H1 (cell line): ENCODE results near the gene ARL2BP. TPM values are rescaled to one million over a fixed set of nuclear protein-coding genes. Genes with fewer than 3 reads are reported as not detected.

Experiments used
- CTCF ChIA-PET: fragments of 300-600 bp; sonication (Branson Sonifier 250); formaldehyde crosslinking; loops from one replicate; lab custom pipeline; 2021; ENCODE audit not compliant: partially characterized antibody; lab: Charles Lee
- POLR2A ChIA-PET: fragments of 300-600 bp; sonication (Branson Sonifier 250); formaldehyde crosslinking; loops from one replicate; lab custom pipeline; 2021; ENCODE audit warnings: inconsistent platforms; ENCODE audit not compliant: partially characterized antibody; lab: Charles Lee
- DNase-seq, 2 experiments: peaks; one replicate each; pipeline versions ENCODE4 v3.0.0 to v3.0.0-alpha.2; 2010 to 2022; ENCODE audit warnings: low spot score in 2 of 2, low read depth in 1 of 2, mixed read lengths in 1 of 2
- FAIRE-seq: peaks from 2 replicates; lab custom pipeline; 2011; peaks lifted over from hg19 to GRCh38; lab: Jason Lieb, UNC
- H2AFZ ChIP-seq: 2 replicates; pipeline ENCODE4 v1.8.1; 2012; ENCODE audit warnings: low read length, inconsistent platforms
- H2AK5ac ChIP-seq: 2 replicates; pipeline ENCODE4 v1.6.1; 2013; ENCODE audit warnings: low read depth, low read length
- H2BK120ac ChIP-seq: replicated peaks from 2 replicates; pipeline ENCODE3; 2013; ENCODE audit warnings: low read depth, low read length, inconsistent platforms
- H2BK12ac ChIP-seq: 2 replicates; pipeline ENCODE4 v1.6.1; 2013; ENCODE audit warnings: low read depth, low read length
- H2BK15ac ChIP-seq: 2 replicates; pipeline ENCODE4 v1.6.1; 2013; ENCODE audit warnings: low read length
- H2BK20ac ChIP-seq: 2 replicates; pipeline ENCODE4 v1.6.1; 2013; ENCODE audit warnings: low read length
- H2BK5ac ChIP-seq: 2 replicates; pipeline ENCODE4 v1.6.1; 2013; ENCODE audit warnings: low read depth, low read length
- H3K14ac ChIP-seq: 2 replicates; pipeline ENCODE4 v1.6.1; 2013; ENCODE audit warnings: inconsistent platforms; ENCODE audit not compliant: insufficient read length
- H3K18ac ChIP-seq: 2 replicates; pipeline ENCODE4 v1.6.1; 2013; ENCODE audit warnings: low read length; ENCODE audit errors: extremely low read depth
- H3K23ac ChIP-seq: 2 replicates; pipeline ENCODE4 v1.6.1; 2013; ENCODE audit warnings: inconsistent platforms; ENCODE audit not compliant: insufficient read length
- H3K23me2 ChIP-seq: 2 replicates; pipeline ENCODE4 v1.6.1; 2013; ENCODE audit warnings: low read depth, low read length
- H3K27ac ChIP-seq: 2 replicates; pipeline ENCODE4 v1.6.1; 2011; ENCODE audit warnings: low read depth, low read length, inconsistent platforms
- H3K27me3 ChIP-seq, 4 experiments: replicated peaks in 1 of 4; 1 replicate in 1 of 4; 2 replicates in 3 of 4; pipeline versions ENCODE4 v1.6.1 to v1.8.1; 2011 to 2013; ENCODE audit warnings: low read length in 3 of 4, mild to moderate bottlenecking in 3 of 4, inconsistent platforms in 2 of 4, mixed read lengths in 2 of 4, moderate library complexity in 1 of 4; ENCODE audit not compliant: control insufficient read depth in 3 of 4, insufficient read depth in 3 of 4; ENCODE audit errors: extremely low read depth in 1 of 4
- H3K36me3 ChIP-seq, 4 experiments: 2 replicates each; pipeline versions ENCODE4 v1.6.1 to v1.8.1; 2011 to 2013; ENCODE audit warnings: mild to moderate bottlenecking in 4 of 4, low read length in 3 of 4, moderate library complexity in 2 of 4, control low read depth in 1 of 4, inconsistent platforms in 1 of 4; ENCODE audit not compliant: insufficient read depth in 4 of 4, control insufficient read depth in 2 of 4
- H3K4ac ChIP-seq: replicated peaks from 2 replicates; pipeline ENCODE3; 2013; ENCODE audit warnings: low read length, low read depth, mixed read lengths, inconsistent platforms; ENCODE audit not compliant: insufficient read length
- H3K4me1 ChIP-seq, 4 experiments: replicated peaks in 1 of 4; 1 replicate in 1 of 4; 2 replicates in 3 of 4; pipeline versions ENCODE4 v1.6.1 to v1.8.1; 2011 to 2013; ENCODE audit warnings: low read length in 3 of 4, inconsistent platforms in 2 of 4, mixed read lengths in 1 of 4; ENCODE audit not compliant: insufficient read depth in 4 of 4, control insufficient read depth in 3 of 4
- H3K4me2 ChIP-seq, 2 experiments: 2 replicates each; pipeline versions ENCODE4 v1.6.1 to v1.8.1; 2011 to 2013; ENCODE audit warnings: low read depth in 2 of 2, low read length in 2 of 2, control low read depth in 1 of 2, inconsistent platforms in 1 of 2, mild to moderate bottlenecking in 1 of 2; ENCODE audit not compliant: insufficient read depth in 1 of 2
- H3K4me3 ChIP-seq, 4 experiments: fragments of 200-600, 300-600 bp in 1 of 4; sonication (generic), shearing (Covaris generic), sonication (Bioruptor Twin) in 1 of 4; 2 replicates each; pipeline versions ENCODE4 v1.5.1 to v1.8.1; 2011 to 2016; ENCODE audit warnings: low read length in 4 of 4, low read depth in 3 of 4, control low read depth in 2 of 4, inconsistent platforms in 2 of 4, mild to moderate bottlenecking in 2 of 4, mixed read lengths in 1 of 4, moderate library complexity in 1 of 4; ENCODE audit not compliant: insufficient read depth in 2 of 4; ENCODE audit errors: extremely low read depth in 1 of 4
- H3K56ac ChIP-seq: replicated peaks from 2 replicates; pipeline ENCODE3; 2013; ENCODE audit warnings: low read depth, mild to moderate bottlenecking, mixed read lengths, low read length, inconsistent platforms; ENCODE audit not compliant: insufficient read length
- H3K79me1 ChIP-seq: 2 replicates; pipeline ENCODE4 v1.6.1; 2013; ENCODE audit warnings: low read depth, low read length, control low read depth
- H3K79me2 ChIP-seq, 2 experiments: 2 replicates each; pipeline versions ENCODE4 v1.6.1 to v1.8.1; 2012 to 2013; ENCODE audit warnings: low read length in 2 of 2, mild to moderate bottlenecking in 2 of 2, inconsistent platforms in 1 of 2; ENCODE audit not compliant: insufficient read depth in 2 of 2, control insufficient read depth in 1 of 2
- H3K9ac ChIP-seq, 4 experiments: replicated peaks in 1 of 4; 1 replicate in 1 of 4; 2 replicates in 3 of 4; pipeline versions ENCODE4 v1.6.1 to v1.8.1; 2011 to 2013; ENCODE audit warnings: low read depth in 3 of 4, low read length in 3 of 4, control low read depth in 2 of 4, mild to moderate bottlenecking in 2 of 4, moderate library complexity in 2 of 4, inconsistent platforms in 1 of 4; ENCODE audit errors: extremely low read depth in 1 of 4
- H3K9me3 ChIP-seq, 2 experiments: 2 replicates each; pipeline versions ENCODE4 v1.6.1 to v1.8.1; 2012 to 2013; ENCODE audit warnings: mild to moderate bottlenecking in 2 of 2, moderate library complexity in 2 of 2, control low read depth in 1 of 2, inconsistent platforms in 1 of 2, low read depth in 1 of 2, low read length in 1 of 2, mixed read lengths in 1 of 2; ENCODE audit not compliant: insufficient read depth in 2 of 2
- H4K20me1 ChIP-seq, 2 experiments: replicated peaks in 1 of 2; 2 replicates each; pipeline versions ENCODE3 to v1.8.1; 2011 to 2013; ENCODE audit warnings: inconsistent platforms in 2 of 2, low read length in 2 of 2, mild to moderate bottlenecking in 1 of 2; ENCODE audit not compliant: insufficient read depth in 2 of 2, control insufficient read depth in 1 of 2
- H4K5ac ChIP-seq: 2 replicates; pipeline ENCODE4 v1.6.1; 2013; ENCODE audit warnings: low read length, low read depth, mixed read lengths, inconsistent platforms; ENCODE audit not compliant: insufficient read length
- H4K8ac ChIP-seq: 2 replicates; pipeline ENCODE4 v1.8.0; 2013; ENCODE audit warnings: mild to moderate bottlenecking, moderate library complexity, low read length, inconsistent platforms; ENCODE audit not compliant: insufficient read depth; ENCODE audit errors: extremely low read depth
- H4K91ac ChIP-seq: replicated peaks from 2 replicates; pipeline ENCODE3; 2013; ENCODE audit warnings: low read length, mixed read lengths, inconsistent platforms; ENCODE audit not compliant: insufficient read length
- FOSL1 ChIP-seq: IDR thresholded peaks from 2 replicates; pipeline ENCODE4 v1.6.1; 2011; ENCODE audit warnings: mild to moderate bottlenecking, low read depth, low read length, moderate library complexity; ENCODE audit not compliant: insufficient read depth
- GABPA ChIP-seq: IDR thresholded peaks from 2 replicates; pipeline ENCODE4 v1.6.1; 2011; ENCODE audit warnings: mild to moderate bottlenecking, low read length, moderate library complexity, borderline replicate concordance; ENCODE audit not compliant: insufficient read depth
- PHF8 ChIP-seq: fragments of 200-600 bp; sonication (generic); conservative IDR thresholded peaks from 2 replicates; pipeline ENCODE4 v1.7.1; 2012; ENCODE audit warnings: low read depth, mild to moderate bottlenecking, inconsistent platforms, low read length, moderate library complexity
- RAD21 ChIP-seq, 2 experiments: IDR thresholded peaks in 1 of 2; conservative IDR thresholded peaks in 1 of 2; 2 replicates each; pipeline ENCODE4 v1.6.1; 2011; ENCODE audit warnings: low read depth in 2 of 2, low read length in 2 of 2, improper control_type of control experiment in 1 of 2, inconsistent platforms in 1 of 2, mild to moderate bottlenecking in 1 of 2, moderate library complexity in 1 of 2
- RNF2 ChIP-seq: fragments of 200-900, 300-1000 bp; sonication (generic); IDR thresholded peaks from 2 replicates; pipeline ENCODE4 v1.7.1; 2016; ENCODE audit warnings: borderline replicate concordance, low read depth, mild to moderate bottlenecking, antibody characterized with exemption, low read length; ENCODE audit not compliant: poor library complexity, severe bottlenecking; ENCODE audit errors: missing control alignments
- SP2 ChIP-seq: IDR thresholded peaks from 2 replicates; pipeline ENCODE4 v1.6.1; 2012; ENCODE audit warnings: mild to moderate bottlenecking, low read length, inconsistent platforms
- WGBS, 2 experiments: shearing (Covaris generic) in 1 of 2; methylation state at CpG; one replicate each; pipeline versions ENCODE4 v1.1.6 to v1.1.7; 2013 to 2015; ENCODE audit warnings: low lambda C conversion rate in 2 of 2, mixed read lengths in 2 of 2, inconsistent platforms in 1 of 2, low coverage in 1 of 2, missing lambda C conversion rate in 1 of 2; ENCODE audit not compliant: insufficient replicate concordance in 2 of 2, insufficient coverage in 1 of 2, insufficient read length in 1 of 2; ENCODE audit errors: extremely low coverage in 1 of 2, missing lambda C conversion rate in 1 of 2; 5-methylcytosine and 5-hydroxymethylcytosine counted together
- polyA plus RNA-seq, 7 experiments: library from polyadenylated mRNA; depleted of rRNA in 3 of 7; stranded (reverse) in 5 of 7; unstranded in 2 of 7; fragments of >200 nt in 5 of 7; fragments of 200-250 nt in 2 of 7; gene quantifications; 1 replicate in 5 of 7; 2 replicates in 1 of 7; 4 replicates in 1 of 7; pipeline versions ENCODE4 v1.2.1 to v1.2.3, GENCODE V29; 2011 to 2013; ENCODE audit warnings: missing spikeins in 2 of 7, mixed read lengths in 2 of 7
- total RNA-seq: library from RNA; stranded (reverse); fragmentation: NEBNext Ultra II Directional; extraction: Animal tissue kit (Norgen Biotek cat#: 25700); gene quantifications from 2 replicates; pipeline ENCODE4 v1.2.1, GENCODE V29; 2021
- TF ChIP-seq, protein P1 (sequence below): IDR thresholded peaks from 2 replicates; pipeline ENCODE4 v1.6.1; 2011; ENCODE audit warnings: low read depth, mild to moderate bottlenecking, low read length; ENCODE audit not compliant: insufficient read depth

ARL2BP gene
- total and polyA plus RNA-seq, 2 of the 8 experiments (the other 6 are each of a cell fraction or from before 2014, with no cell fraction given) = 13.6 to 18.3 TPM

DNA sequence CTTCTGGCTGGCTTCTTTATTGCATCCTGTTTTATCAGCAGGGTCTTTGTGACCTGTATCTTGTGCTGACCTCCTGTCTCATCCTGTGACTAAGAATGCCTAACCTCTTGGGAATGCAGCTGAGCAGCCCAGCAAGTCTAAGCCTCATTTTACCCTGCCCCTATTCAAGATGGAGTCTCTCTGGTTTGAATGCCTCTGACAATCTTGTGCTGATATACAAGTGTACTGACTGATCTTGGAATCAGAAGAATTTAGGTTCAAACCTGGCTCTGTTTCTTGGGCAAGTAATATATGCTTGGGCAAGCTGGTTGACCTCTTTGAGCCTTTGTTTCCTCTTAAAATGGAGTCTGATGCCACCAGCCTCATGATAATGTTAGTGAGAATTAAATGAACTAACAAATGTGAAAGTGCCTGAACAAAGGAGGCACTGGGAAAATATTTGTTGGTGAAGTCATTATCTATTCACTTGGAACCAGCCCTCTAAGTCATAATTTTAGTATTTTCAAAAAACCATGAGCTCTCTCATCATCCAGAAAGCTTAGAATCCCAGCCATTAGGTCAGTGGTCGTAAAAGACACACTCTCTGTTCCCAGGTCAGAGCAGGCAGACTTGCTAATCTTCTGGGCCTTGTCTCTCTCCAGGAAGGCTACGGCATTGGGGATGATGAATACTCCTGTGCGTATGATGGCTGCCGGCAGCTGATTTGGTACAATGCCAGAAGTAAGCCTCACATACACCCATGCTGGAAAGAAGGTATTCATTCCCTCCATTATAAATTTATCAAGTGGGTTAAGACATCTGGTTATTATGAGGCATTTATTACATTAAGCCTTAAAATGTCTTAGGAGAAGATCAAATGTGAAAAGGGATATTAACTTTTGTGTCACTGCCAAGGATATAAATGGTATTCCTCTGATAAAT, 18.1 kb upstream of the ARL2BP start:
- H2BK5ac ChIP-seq = no peak overlapping the region
- H4K8ac ChIP-seq = no peak overlapping the region
- H3K4me2 ChIP-seq = no peak overlapping the region
- H2BK15ac ChIP-seq = no peak overlapping the region
- no peak overlapping the region for H3K23ac ChIP-seq
- H2AFZ ChIP-seq = no peak overlapping the region
- no peak overlapping the region for H3K4me3 ChIP-seq
- H3K9ac ChIP-seq = no peak overlapping the region
- H3K4ac ChIP-seq = no peak overlapping the region
- no peak overlapping the region for H3K27ac ChIP-seq
- H3K79me2 ChIP-seq = no peaks in the 10 kb centered on the region
- H2AK5ac ChIP-seq = no peak overlapping the region
- no peak for DNase-seq
- H3K27me3 ChIP-seq = no peaks in the 10 kb centered on the region
- no peak overlapping the region for H3K14ac ChIP-seq
- H3K18ac ChIP-seq = no peak overlapping the region
- no peaks in the 10 kb centered on the region for H3K4me1 ChIP-seq
- no peaks in the 10 kb centered on the region for H3K23me2 ChIP-seq
- no peak overlapping the region for H2BK20ac ChIP-seq
- H3K36me3 ChIP-seq = peaks cover 9 to 46% (median 29%) of the 10 kb centered on the region in 4 experiments
- WGBS, 2 experiments = 91% methylated on average over 4 of the region's 4 CpGs; no CpG with 5 or more reads in 1 of the 2 experiments
- no peaks in the 10 kb centered on the region for H3K9me3 ChIP-seq
- no peak overlapping the region for H2BK120ac ChIP-seq
- no peaks in the 10 kb centered on the region for H3K79me1 ChIP-seq
- H4K20me1 ChIP-seq = no peaks in the 10 kb centered on the region
- ChIA-PET CTCF (interaction anchor here (0.6 kb wide), 1 partner anchor 41 kb away, joined by 3 read pairs; the partner anchor contains the start of genes PSME3IP1 and RSPRY1), POLR2A (interaction anchor here (1.5 kb wide), 1 partner anchor 17 kb away, joined by 3 read pairs; no protein-coding TSS in a partner anchor)
- no peak overlapping the region for H3K56ac ChIP-seq
- no peak for FAIRE-seq
- no peak overlapping the region for H2BK12ac ChIP-seq
- H4K5ac ChIP-seq = no peak overlapping the region
- no peak overlapping the region for H4K91ac ChIP-seq
- TF ChIP-seq, protein P1, sequence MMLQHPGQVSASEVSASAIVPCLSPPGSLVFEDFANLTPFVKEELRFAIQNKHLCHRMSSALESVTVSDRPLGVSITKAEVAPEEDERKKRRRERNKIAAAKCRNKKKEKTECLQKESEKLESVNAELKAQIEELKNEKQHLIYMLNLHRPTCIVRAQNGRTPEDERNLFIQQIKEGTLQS = no peak
- TF ChIP-seq PHF8 (no peak), FOSL1 (no peak), GABPA (no peak), RAD21 (IDR thresholded peaks at IDR 0.05 in 1 of 2, conservative IDR thresholded peaks at IDR 0.05 in 1 of 2; ENCODE audit: low read depth in 2 of 2, low read length in 2 of 2) (no peak), RNF2 (no peak), SP2 (no peak)
